AG04449 (cell line): ENCODE data around the gene COL23A1.

Experiments used
- CTCF ChIA-PET: fragments of 350-600 bp; formaldehyde crosslinking; extraction: SDS; loops from one replicate; lab custom pipeline; 2021; ENCODE audit warnings: antibody characterized with exemption; lab: Yijun Ruan, JAX
- POLR2A ChIA-PET: fragments of 400-600, 350-600 bp; formaldehyde crosslinking; extraction: SDS; loops from one replicate; lab custom pipeline; 2020; ENCODE audit warnings: antibody characterized with exemption, inconsistent platforms; lab: Yijun Ruan, JAX
- DNase-seq: peaks from one replicate; pipeline ENCODE4 v3.0.0-alpha.2; 2010; ENCODE audit warnings: low read depth, low spot score
- H3K4me3 ChIP-seq: 2 replicates; pipeline ENCODE4 v1.5.1; 2011; ENCODE audit warnings: low read depth, mild to moderate bottlenecking, control low read depth, low read length
- TF ChIP-seq, protein P1 (sequence below): IDR thresholded peaks from one replicate; pipeline ENCODE4 v1.5.1; 2011; ENCODE audit warnings: mild to moderate bottlenecking, moderate library complexity, low read length, control low read depth, inconsistent platforms; ENCODE audit not compliant: insufficient read depth; ENCODE audit errors: missing control alignments

The COL23A1 gene

DNA sequence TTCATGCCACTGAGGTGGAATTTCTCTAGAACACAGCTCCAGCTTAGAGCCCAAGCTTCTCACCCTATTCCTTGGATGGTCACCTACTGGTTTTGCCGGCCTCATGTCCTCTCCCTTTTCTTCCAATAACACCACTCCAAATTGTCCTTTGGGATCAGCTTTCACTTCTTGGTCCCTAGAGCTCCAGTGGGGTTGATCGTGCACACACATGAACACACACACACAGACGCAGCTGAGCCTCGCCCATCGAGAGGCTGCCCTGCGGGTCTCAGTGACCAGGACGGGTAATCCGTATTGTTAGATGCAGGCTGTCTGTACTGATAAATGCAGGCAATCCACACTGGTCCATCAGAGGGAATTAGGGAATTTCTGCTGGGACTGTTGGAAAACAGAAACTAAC lies 6.9 kb downstream of the COL23A1 start:
- H3K4me3 ChIP-seq = no peak overlapping the region
- ChIA-PET POLR2A (no interaction called here), CTCF (no interaction called here)
- TF ChIP-seq, protein P1, sequence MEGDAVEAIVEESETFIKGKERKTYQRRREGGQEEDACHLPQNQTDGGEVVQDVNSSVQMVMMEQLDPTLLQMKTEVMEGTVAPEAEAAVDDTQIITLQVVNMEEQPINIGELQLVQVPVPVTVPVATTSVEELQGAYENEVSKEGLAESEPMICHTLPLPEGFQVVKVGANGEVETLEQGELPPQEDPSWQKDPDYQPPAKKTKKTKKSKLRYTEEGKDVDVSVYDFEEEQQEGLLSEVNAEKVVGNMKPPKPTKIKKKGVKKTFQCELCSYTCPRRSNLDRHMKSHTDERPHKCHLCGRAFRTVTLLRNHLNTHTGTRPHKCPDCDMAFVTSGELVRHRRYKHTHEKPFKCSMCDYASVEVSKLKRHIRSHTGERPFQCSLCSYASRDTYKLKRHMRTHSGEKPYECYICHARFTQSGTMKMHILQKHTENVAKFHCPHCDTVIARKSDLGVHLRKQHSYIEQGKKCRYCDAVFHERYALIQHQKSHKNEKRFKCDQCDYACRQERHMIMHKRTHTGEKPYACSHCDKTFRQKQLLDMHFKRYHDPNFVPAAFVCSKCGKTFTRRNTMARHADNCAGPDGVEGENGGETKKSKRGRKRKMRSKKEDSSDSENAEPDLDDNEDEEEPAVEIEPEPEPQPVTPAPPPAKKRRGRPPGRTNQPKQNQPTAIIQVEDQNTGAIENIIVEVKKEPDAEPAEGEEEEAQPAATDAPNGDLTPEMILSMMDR = no peak
- no peak for DNase-seq

DNA sequence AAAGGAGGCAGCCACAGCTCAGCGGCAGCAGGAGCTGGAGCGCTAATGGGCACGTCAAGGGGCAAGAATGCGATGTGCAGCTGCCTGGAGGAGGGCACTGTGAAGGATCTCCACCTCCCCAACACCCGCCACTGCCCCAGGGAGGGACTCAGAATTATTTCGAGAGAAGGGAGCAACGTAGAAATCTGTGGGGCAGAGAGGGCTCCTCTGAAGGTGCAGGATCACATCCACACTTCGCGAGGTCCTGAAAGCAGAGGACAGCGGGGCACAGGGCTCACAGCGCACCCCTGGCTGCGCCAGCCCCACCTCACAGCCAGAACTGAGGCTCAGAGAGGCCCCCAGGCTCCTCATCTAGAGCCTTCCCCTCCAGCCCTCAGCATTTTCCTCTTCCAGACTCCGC lies 7.9 kb downstream of the COL23A1 start:
- no peak for DNase-seq
- ChIA-PET CTCF (no interaction called here), POLR2A (no interaction called here)
- no peak overlapping the region for H3K4me3 ChIP-seq
- TF ChIP-seq, protein P1 = no peak

DNA sequence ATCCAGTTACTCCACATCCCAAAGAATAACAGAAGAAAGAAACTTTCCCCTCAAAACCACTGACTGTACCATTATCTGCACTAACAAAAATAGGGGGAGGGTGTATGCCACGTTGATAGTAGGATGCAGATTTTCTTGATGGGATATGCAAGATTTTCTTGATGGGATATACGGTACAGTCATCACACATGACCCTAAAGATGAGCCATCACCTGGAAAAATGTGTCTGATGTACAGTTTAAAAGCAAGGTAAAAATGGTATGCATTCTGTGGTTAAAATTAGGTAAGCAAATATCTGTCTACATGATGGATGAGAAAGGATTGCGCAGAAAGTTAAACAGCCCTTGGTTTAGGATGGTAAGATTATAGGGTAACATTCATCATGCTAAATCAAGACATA lies 8.6 kb downstream of the COL23A1 start:
- TF ChIP-seq, protein P1 = no peak
- POLR2A ChIA-PET = no interaction called here
- no peak overlapping the region for H3K4me3 ChIP-seq
- DNase-seq = no peak
- CTCF ChIA-PET = no interaction called here

DNA sequence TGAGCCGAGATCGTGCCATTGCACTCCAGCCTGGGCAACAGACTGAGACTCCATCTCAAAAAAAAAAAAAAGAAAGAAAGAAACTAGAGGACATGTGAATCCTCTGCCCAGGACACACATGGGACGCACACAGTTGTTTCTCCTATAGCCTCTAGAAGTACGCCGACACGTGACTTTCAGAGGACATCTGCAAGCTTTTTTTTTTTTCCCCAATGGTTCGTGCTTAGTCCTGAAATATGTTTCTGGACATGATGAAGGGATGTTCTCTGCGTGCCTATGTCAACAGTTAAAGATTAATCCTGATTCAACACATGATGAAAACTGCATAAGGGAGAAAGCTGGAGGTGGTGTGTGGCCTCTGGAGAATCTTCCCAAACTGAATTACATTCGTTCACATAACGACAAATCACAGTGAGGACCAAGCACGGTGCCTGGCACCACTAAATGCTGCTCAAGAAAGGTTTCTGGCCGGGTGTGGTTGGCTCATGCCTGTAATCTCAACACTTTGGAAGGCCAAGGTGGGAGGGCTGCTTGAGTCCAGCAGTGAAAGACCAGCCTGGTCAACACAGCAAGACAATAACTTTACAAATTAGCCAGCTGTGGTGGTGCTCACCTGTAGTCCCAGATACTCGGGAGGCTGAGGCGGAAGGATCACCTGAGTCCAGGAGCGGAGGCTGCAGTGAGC lies 9.8 kb downstream of the COL23A1 start:
- ChIA-PET POLR2A (no interaction called here), CTCF (no interaction called here)
- DNase-seq = no peak
- no peak overlapping the region for H3K4me3 ChIP-seq
- TF ChIP-seq, protein P1 = no peak

DNA sequence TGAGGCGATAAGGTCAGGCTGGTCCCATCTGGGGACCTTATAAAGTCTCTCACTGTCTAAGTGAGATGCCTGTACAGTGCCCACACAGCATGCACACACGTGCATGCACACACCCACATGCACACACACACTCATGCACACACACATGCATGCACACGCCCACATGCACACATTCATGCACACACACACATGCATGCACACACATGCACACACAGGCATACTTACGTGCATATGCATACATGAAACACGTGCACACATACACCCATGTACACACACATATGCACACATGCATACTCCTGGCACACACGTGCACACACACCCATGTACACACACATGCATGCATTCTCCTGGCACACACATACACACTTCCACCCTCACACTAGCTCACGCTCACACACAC lies 12.2 kb downstream of the COL23A1 start:
- ChIA-PET CTCF (no interaction called here), POLR2A (no interaction called here)
- TF ChIP-seq, protein P1 = no peak
- DNase-seq = no peak
- H3K4me3 ChIP-seq = no peak overlapping the region

DNA sequence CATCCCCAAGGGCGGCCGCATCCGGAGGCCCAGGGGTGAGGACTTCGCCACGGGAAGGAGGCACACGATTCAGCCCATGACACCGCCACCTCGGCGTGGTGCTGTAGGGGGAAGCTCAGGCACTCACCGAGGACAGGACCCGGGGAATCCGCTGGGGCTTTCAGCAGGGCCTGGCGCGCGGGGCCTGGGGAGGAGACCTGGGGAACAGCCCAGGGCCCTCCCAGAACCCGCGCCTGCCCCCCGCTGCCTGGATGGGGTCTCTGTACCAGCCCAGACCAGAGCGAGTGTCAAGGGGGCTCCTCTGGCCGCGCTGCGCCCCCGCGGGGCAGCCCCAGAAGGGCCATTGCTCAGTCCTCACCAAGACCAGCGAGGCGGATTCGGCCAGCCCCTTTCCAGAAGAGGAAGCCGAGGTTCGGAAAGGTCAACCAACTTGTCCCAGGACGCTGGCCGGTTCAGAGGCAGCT lies 12.8 kb downstream of the COL23A1 start:
- no peak for DNase-seq
- H3K4me3 ChIP-seq = no peak overlapping the region
- ChIA-PET POLR2A (no interaction called here), CTCF (no interaction called here)
- TF ChIP-seq, protein P1 = no peak
